H9 (cell line): ENCODE data around the gene UBE3B. TPM values are rescaled to one million over a fixed set of nuclear protein-coding genes. Genes with fewer than 3 reads are reported as not detected.

ENCODE experiments used
- DNase-seq: peaks from one replicate; pipeline ENCODE4 v3.0.0-alpha.2; 2017
- H2AFZ ChIP-seq: one replicate; pipeline ENCODE4 v1.6.1; 2013; ENCODE audit warnings: mild to moderate bottlenecking, low read length, control low read depth, moderate library complexity
- H2AK5ac ChIP-seq: 2 replicates; pipeline ENCODE4 v1.6.1; 2013; ENCODE audit warnings: low read length, control low read depth, mixed read lengths; ENCODE audit not compliant: insufficient read length
- H2BK120ac ChIP-seq: one replicate; pipeline ENCODE4 v1.6.1; 2013; ENCODE audit warnings: low read depth, mild to moderate bottlenecking, low read length, control low read depth, inconsistent platforms; ENCODE audit not compliant: poor library complexity, severe bottlenecking
- H2BK12ac ChIP-seq: 2 replicates; pipeline ENCODE4 v1.6.1; 2013; ENCODE audit warnings: low read length, control low read depth, mixed read lengths, low read depth; ENCODE audit not compliant: insufficient read length
- H2BK15ac ChIP-seq: 2 replicates; pipeline ENCODE4 v1.6.1; 2013; ENCODE audit warnings: low read depth, low read length, control low read depth
- H2BK20ac ChIP-seq: one replicate; pipeline ENCODE4 v1.6.1; 2013; ENCODE audit warnings: low read depth, mild to moderate bottlenecking, low read length, control low read depth, inconsistent platforms; ENCODE audit not compliant: poor library complexity, severe bottlenecking
- H2BK5ac ChIP-seq: 2 replicates; pipeline ENCODE4 v1.6.1; 2013; ENCODE audit warnings: low read length, control low read depth, mixed read lengths; ENCODE audit not compliant: insufficient read length
- H3K14ac ChIP-seq: 2 replicates; pipeline ENCODE4 v1.6.1; 2013; ENCODE audit warnings: low read length, control low read depth; ENCODE audit not compliant: insufficient read depth
- H3K18ac ChIP-seq: 2 replicates; pipeline ENCODE4 v1.6.1; 2013; ENCODE audit warnings: low read depth, mild to moderate bottlenecking, mixed read lengths, low read length, control low read depth; ENCODE audit not compliant: insufficient read length
- H3K23ac ChIP-seq: 2 replicates; pipeline ENCODE4 v1.6.1; 2013; ENCODE audit warnings: low read length, control low read depth, mixed read lengths, low read depth; ENCODE audit not compliant: insufficient read length
- H3K23me2 ChIP-seq: 2 replicates; pipeline ENCODE4 v1.6.1; 2013; ENCODE audit warnings: low read depth, mild to moderate bottlenecking, mixed read lengths, low read length, control low read depth; ENCODE audit not compliant: insufficient read length, poor library complexity, severe bottlenecking
- H3K27ac ChIP-seq: 2 replicates; pipeline ENCODE4 v1.5.1; 2013; ENCODE audit warnings: low read length, control low read depth, mixed read lengths, low read depth; ENCODE audit not compliant: insufficient read length
- H3K27me3 ChIP-seq: 2 replicates; pipeline ENCODE4 v1.6.1; 2013; ENCODE audit warnings: low read length, control low read depth, inconsistent platforms; ENCODE audit not compliant: insufficient read depth
- H3K4ac ChIP-seq: 2 replicates; pipeline ENCODE4 v1.6.1; 2013; ENCODE audit warnings: low read depth, mild to moderate bottlenecking, control low read depth, inconsistent platforms, low read length, moderate library complexity
- H3K4me1 ChIP-seq: 2 replicates; pipeline ENCODE4 v1.6.1; 2013; ENCODE audit warnings: low read length, control low read depth, inconsistent platforms; ENCODE audit not compliant: insufficient read depth
- H3K4me2 ChIP-seq: 2 replicates; pipeline ENCODE4 v1.6.1; 2013; ENCODE audit warnings: low read length, control low read depth, mixed read lengths; ENCODE audit not compliant: insufficient read length, insufficient read depth
- H3K56ac ChIP-seq: 2 replicates; pipeline ENCODE4 v1.6.1; 2013; ENCODE audit warnings: low read depth, mild to moderate bottlenecking, mixed read lengths, low read length, control low read depth; ENCODE audit not compliant: insufficient read length
- H3K79me1 ChIP-seq: 2 replicates; pipeline ENCODE4 v1.6.1; 2013; ENCODE audit warnings: low read depth, mild to moderate bottlenecking, moderate library complexity, low read length, control low read depth, inconsistent platforms; ENCODE audit not compliant: insufficient read depth, poor library complexity, severe bottlenecking
- H3K79me2 ChIP-seq: 2 replicates; pipeline ENCODE4 v1.6.1; 2013; ENCODE audit warnings: low read length, control low read depth, inconsistent platforms; ENCODE audit not compliant: insufficient read depth
- H3K9ac ChIP-seq: 2 replicates; pipeline ENCODE4 v1.6.1; 2013; ENCODE audit warnings: low read length, control low read depth, mixed read lengths; ENCODE audit not compliant: insufficient read length; ENCODE audit errors: extremely low read depth
- H3K9me3 ChIP-seq: one replicate; pipeline ENCODE4 v1.6.1; 2013; ENCODE audit warnings: low read depth, low read length, inconsistent platforms; ENCODE audit not compliant: control insufficient read depth
- H3T11ph ChIP-seq: one replicate; pipeline ENCODE4 v1.6.1; 2013; ENCODE audit warnings: mild to moderate bottlenecking, low read length, control low read depth, inconsistent platforms
- H4K20me1 ChIP-seq: one replicate; pipeline ENCODE4 v1.6.1; 2013; ENCODE audit not compliant: control insufficient read depth, insufficient read length, insufficient read depth
- H4K5ac ChIP-seq: 2 replicates; pipeline ENCODE4 v1.6.1; 2013; ENCODE audit warnings: low read depth, mild to moderate bottlenecking, mixed read lengths, low read length, control low read depth; ENCODE audit not compliant: insufficient read length
- H4K8ac ChIP-seq: replicated peaks from 2 replicates; pipeline ENCODE4 v1.6.1; 2013; ENCODE audit warnings: low read length, control low read depth, mixed read lengths, low read depth; ENCODE audit not compliant: insufficient read length
- H4K91ac ChIP-seq: 2 replicates; pipeline ENCODE4 v1.6.1; 2013; ENCODE audit warnings: low read depth, mild to moderate bottlenecking, moderate library complexity, mixed read lengths, low read length, control low read depth; ENCODE audit not compliant: insufficient read length
- H3K27ac Mint-ChIP-seq, 3 experiments: 2 replicates in 2 of 3; 3 replicates in 1 of 3; pipeline ENCODE4 v1.8.0; 2020 to 2021; ENCODE audit warnings: mixed read lengths in 3 of 3, mild to moderate bottlenecking in 1 of 3, moderate library complexity in 1 of 3
- H3K27me3 Mint-ChIP-seq: 2 replicates; pipeline ENCODE4 v1.8.0; 2021; ENCODE audit warnings: low read depth, mild to moderate bottlenecking, moderate library complexity, mixed read lengths
- H3K36me3 Mint-ChIP-seq, 3 experiments: 2 replicates in 2 of 3; 3 replicates in 1 of 3; pipeline ENCODE4 v1.8.0; 2020 to 2021; ENCODE audit warnings: low read depth in 3 of 3, mixed read lengths in 3 of 3; ENCODE audit not compliant: insufficient read depth in 1 of 3
- H3K4me1 Mint-ChIP-seq, 2 experiments: 2 replicates each; pipeline ENCODE4 v1.8.0; 2020; ENCODE audit warnings: mixed read lengths in 2 of 2
- H3K4me3 Mint-ChIP-seq, 2 experiments: 2 replicates in 1 of 2; 3 replicates in 1 of 2; pipeline ENCODE4 v1.8.0; 2020 to 2021; ENCODE audit warnings: mild to moderate bottlenecking in 2 of 2, mixed read lengths in 2 of 2, moderate library complexity in 1 of 2
- H3K9me3 Mint-ChIP-seq, 2 experiments: 2 replicates in 1 of 2; 3 replicates in 1 of 2; pipeline ENCODE4 v1.8.0; 2020; ENCODE audit warnings: mild to moderate bottlenecking in 2 of 2, mixed read lengths in 2 of 2, moderate library complexity in 1 of 2
- CTCF ChIP-seq: fragments of 200-600 bp; sonication (generic); conservative IDR thresholded peaks from 3 replicates; pipeline ENCODE4 v1.8.0; 2021; ENCODE audit warnings: antibody characterized with exemption, mild to moderate bottlenecking
- WGBS: extraction: QIAGEN DNeasy Blood & Tissue Kit; methylation state at CpG from one replicate; pipeline ENCODE4 v1.1.7; 2013; ENCODE audit warnings: missing lambda C conversion rate, low lambda C conversion rate, mixed read lengths; ENCODE audit not compliant: insufficient read length; ENCODE audit errors: extremely low coverage; 5-methylcytosine and 5-hydroxymethylcytosine counted together
- total RNA-seq: library from RNA; stranded (reverse); gene quantifications from 2 replicates; pipeline ENCODE4 v1.2.1, GENCODE V29; 2021

Gene UBE3B
- total RNA-seq, 1 experiment from 2014 or later = 24.2 TPM

GRCh38 chr12:109448272-109448671 is 29.2 kb upstream of the UBE3B start:
- no CpG with 5 or more reads among the region's 5 CpGs for WGBS
- Histone ChIP-seq H3T11ph (no peak overlapping the region), H2AK5ac (no peak overlapping the region), H4K8ac (no peak overlapping the region), H2BK20ac (no peak overlapping the region), H3K4ac (no peak overlapping the region), H2BK5ac (no peak overlapping the region), H3K23me2 (no peaks in the 10 kb centered on the region), H3K27me3 (no peaks in the 10 kb centered on the region), H2AFZ (no peak overlapping the region), H3K56ac (no peak overlapping the region), H2BK12ac (no peak overlapping the region), H3K14ac (no peak overlapping the region), H4K20me1 (no peaks in the 10 kb centered on the region), H3K23ac (no peak overlapping the region), H3K18ac (no peak overlapping the region), H2BK120ac (no peak overlapping the region), H3K79me1 (no peaks in the 10 kb centered on the region), H2BK15ac (no peak overlapping the region), H3K9ac (no peak overlapping the region), H3K4me2 (no peak overlapping the region), H4K91ac (no peak overlapping the region), H3K27ac (no peak overlapping the region), H3K9me3 (no peaks in the 10 kb centered on the region), H3K4me1 (no peaks in the 10 kb centered on the region), H3K79me2 (no peaks in the 10 kb centered on the region), H4K5ac (no peak overlapping the region)
- Mint-ChIP-seq H3K36me3 (peaks cover 20 to 77% (median 55%) of the 10 kb centered on the region in 3 experiments; a peak in 6 of 7 replicates), H3K27ac (peak overlapping the region in 2 of 3 experiments; percentile 40 to 81; a peak in 3 of 7 replicates), H3K4me3 (no peak overlapping the region), H3K27me3 (no peaks in the 10 kb centered on the region), H3K9me3 (no peaks in the 10 kb centered on the region), H3K4me1 (no peaks in the 10 kb centered on the region)
- DNase-seq = no peak
- TF ChIP-seq CTCF = no peak
